Activated CD8-positive, alpha-beta memory T cell treated with anti-CD3 and anti-CD28 coated beads, Interleukin-2, amount 10 ng/mL, durations not matched to agents 7 days and 5 days (primary cell): Measurements from ENCODE around the gene OPCML. TPM values are rescaled to one million over a fixed set of nuclear protein-coding genes. Genes with fewer than 3 reads are reported as not detected.
A peak's percentile ranks its signal among the peaks of the same experiment; 100 is the strongest.

Source experiments
- ATAC-seq: fragments of 150-1000 bp; cut with Tn5 transposase; one replicate; pipeline ENCODE4 v1.10.0; 2021; ENCODE audit warnings: moderate library complexity
- CTCF ChIA-PET: fragments of 350-600 bp; sonication (Branson Sonifier 250); formaldehyde crosslinking; loops from one replicate; lab custom pipeline; 2021; ENCODE audit warnings: antibody characterized with exemption; lab: Charles Lee
- DNase-seq: peaks from one replicate; pipeline ENCODE4 v3.0.0-alpha.2; 2020
- H3K27ac Mint-ChIP-seq: one replicate; pipeline ENCODE4 v1.8.0; 2021; ENCODE audit warnings: mild to moderate bottlenecking, mixed read lengths
- H3K27me3 Mint-ChIP-seq: one replicate; pipeline ENCODE4 v1.8.0; 2021; ENCODE audit warnings: mixed read lengths
- H3K36me3 Mint-ChIP-seq: one replicate; pipeline ENCODE4 v1.8.0; 2021; ENCODE audit warnings: mild to moderate bottlenecking, mixed read lengths
- H3K4me1 Mint-ChIP-seq: one replicate; pipeline ENCODE4 v1.8.0; 2021; ENCODE audit warnings: mixed read lengths
- H3K4me3 Mint-ChIP-seq: one replicate; pipeline ENCODE4 v1.8.0; 2021; ENCODE audit warnings: mild to moderate bottlenecking, moderate library complexity, mixed read lengths
- H3K9me3 Mint-ChIP-seq: one replicate; pipeline ENCODE4 v1.8.0; 2022; ENCODE audit warnings: low read depth, mixed read lengths
- total RNA-seq, 2 experiments: library from RNA; stranded (reverse); gene quantifications; one replicate each; pipeline ENCODE4 v1.2.3, GENCODE V29; 2021

The OPCML gene
- total RNA-seq, 2 experiments from 2014 or later = not detected

DNA sequence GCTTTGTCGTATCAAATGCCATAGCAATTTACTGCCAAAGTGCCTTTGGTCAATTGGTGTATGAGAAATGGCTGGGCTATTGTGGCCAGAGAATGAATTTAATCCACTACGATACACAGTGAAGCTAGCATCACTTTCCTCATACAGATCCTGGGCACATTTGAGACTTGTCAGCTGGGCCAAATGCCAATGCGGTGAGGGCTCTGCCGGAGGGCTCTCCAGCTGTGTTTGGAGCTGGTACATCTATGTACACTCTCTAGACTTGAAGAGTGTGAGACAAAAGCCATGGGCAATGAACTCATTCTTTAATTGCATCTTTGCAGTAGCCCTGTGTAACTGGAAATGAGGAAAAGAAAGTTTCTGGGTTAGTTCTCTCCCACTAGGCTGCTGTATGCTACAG is 1109.0 kb downstream of the OPCML start:
- no peak overlapping the region for H3K27ac Mint-ChIP-seq
- CTCF ChIA-PET = no interaction called here
- H3K4me3 Mint-ChIP-seq = no peak overlapping the region
- ATAC-seq = no peak
- DNase-seq = no peak
- no peaks in the 10 kb centered on the region for H3K4me1 Mint-ChIP-seq
- no peaks in the 10 kb centered on the region for H3K36me3 Mint-ChIP-seq
- no peaks in the 10 kb centered on the region for H3K9me3 Mint-ChIP-seq
- no peaks in the 10 kb centered on the region for H3K27me3 Mint-ChIP-seq

DNA sequence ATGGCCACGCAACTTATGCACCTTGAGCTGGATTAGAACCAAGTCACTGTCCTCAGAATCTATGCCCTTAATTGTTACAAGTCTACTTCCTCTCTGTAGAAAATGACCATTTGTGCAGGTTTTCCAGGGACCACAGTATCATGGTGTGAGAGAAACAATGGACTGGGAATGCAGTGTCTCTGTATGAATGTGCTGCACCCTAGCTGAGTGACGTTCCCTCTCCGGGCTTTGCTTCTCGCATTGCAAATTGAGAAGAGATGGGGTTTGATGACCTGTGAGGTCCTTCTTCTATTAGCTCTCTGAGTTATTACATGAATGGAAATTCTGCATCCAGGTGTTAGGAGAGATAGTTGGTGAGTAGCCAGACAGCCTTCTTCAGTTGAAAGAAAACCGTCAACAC is 1109.6 kb downstream of the OPCML start:
- H3K9me3 Mint-ChIP-seq = no peaks in the 10 kb centered on the region
- H3K36me3 Mint-ChIP-seq = no peaks in the 10 kb centered on the region
- no peak overlapping the region for H3K27ac Mint-ChIP-seq
- no peak for ATAC-seq
- H3K4me1 Mint-ChIP-seq = no peaks in the 10 kb centered on the region
- DNase-seq = no peak
- CTCF ChIA-PET = no interaction called here
- no peak overlapping the region for H3K4me3 Mint-ChIP-seq
- no peaks in the 10 kb centered on the region for H3K27me3 Mint-ChIP-seq

DNA sequence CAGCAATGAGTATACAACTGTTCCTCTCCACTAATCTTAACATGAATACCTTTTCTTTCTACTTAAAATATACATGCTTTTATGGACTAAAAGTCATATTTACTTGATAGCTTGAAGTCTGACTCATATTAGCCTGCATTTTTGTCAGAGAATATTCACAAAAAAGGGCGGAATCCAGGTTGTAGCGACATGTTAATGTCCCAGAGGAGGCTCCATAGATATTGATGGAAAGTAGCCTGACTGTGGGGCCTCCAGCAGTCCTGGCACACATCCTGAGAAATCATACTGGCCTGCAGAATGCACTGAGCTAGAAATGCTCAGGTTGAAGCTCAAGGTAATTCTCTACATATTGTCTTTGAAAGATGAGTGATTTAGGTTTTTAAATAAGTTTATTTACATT is 1110.7 kb downstream of the OPCML start:
- ATAC-seq (no peak), DNase-seq (no peak)
- Mint-ChIP-seq H3K27ac (no peak overlapping the region), H3K4me1 (no peaks in the 10 kb centered on the region), H3K4me3 (no peak overlapping the region), H3K9me3 (no peaks in the 10 kb centered on the region), H3K27me3 (no peaks in the 10 kb centered on the region), H3K36me3 (no peaks in the 10 kb centered on the region)
- CTCF ChIA-PET = no interaction called here

- no peak for DNase-seq
- H3K36me3 Mint-ChIP-seq = no peaks in the 10 kb centered on the region
- CTCF ChIA-PET = interaction anchor here (1.3 kb wide), 1 partner anchor 12 kb away, joined by 4 read pairs; no protein-coding TSS in a partner anchor
- ATAC-seq = no peak
- no peaks in the 10 kb centered on the region for H3K27me3 Mint-ChIP-seq
- H3K9me3 Mint-ChIP-seq = no peaks in the 10 kb centered on the region
- H3K4me3 Mint-ChIP-seq = no peak overlapping the region
- H3K27ac Mint-ChIP-seq = no peak overlapping the region
- no peaks in the 10 kb centered on the region for H3K4me1 Mint-ChIP-seq
Observed at GRCh38 chr11:132414451-132414850, 1117.8 kb downstream of the OPCML start.

DNA sequence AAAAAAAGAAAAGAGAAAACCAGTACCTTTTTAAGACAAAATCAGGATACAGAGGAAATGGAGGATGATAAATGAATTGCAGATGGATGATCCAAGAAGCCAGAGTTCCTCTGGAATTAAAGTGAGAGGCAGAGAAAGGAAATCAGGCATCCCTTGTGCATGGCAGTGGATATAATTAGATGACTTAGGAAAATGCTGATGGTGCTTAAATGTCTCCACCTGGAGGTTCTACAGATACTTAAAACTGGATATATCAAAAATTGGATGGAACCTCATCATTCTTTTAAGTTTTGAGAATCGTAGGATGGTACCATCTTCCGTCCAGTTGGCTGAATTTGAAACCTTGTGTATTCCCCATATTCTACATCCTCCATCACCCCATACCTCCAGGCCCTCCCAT is 1121.9 kb downstream of the OPCML start:
- ATAC-seq = no peak
- no peaks in the 10 kb centered on the region for H3K9me3 Mint-ChIP-seq
- peaks cover 8% of the 10 kb centered on the region for H3K4me1 Mint-ChIP-seq
- H3K36me3 Mint-ChIP-seq = no peaks in the 10 kb centered on the region
- DNase-seq = no peak
- no peaks in the 10 kb centered on the region for H3K27me3 Mint-ChIP-seq
- no peak overlapping the region for H3K27ac Mint-ChIP-seq
- CTCF ChIA-PET = no interaction called here
- H3K4me3 Mint-ChIP-seq = no peak overlapping the region

DNA sequence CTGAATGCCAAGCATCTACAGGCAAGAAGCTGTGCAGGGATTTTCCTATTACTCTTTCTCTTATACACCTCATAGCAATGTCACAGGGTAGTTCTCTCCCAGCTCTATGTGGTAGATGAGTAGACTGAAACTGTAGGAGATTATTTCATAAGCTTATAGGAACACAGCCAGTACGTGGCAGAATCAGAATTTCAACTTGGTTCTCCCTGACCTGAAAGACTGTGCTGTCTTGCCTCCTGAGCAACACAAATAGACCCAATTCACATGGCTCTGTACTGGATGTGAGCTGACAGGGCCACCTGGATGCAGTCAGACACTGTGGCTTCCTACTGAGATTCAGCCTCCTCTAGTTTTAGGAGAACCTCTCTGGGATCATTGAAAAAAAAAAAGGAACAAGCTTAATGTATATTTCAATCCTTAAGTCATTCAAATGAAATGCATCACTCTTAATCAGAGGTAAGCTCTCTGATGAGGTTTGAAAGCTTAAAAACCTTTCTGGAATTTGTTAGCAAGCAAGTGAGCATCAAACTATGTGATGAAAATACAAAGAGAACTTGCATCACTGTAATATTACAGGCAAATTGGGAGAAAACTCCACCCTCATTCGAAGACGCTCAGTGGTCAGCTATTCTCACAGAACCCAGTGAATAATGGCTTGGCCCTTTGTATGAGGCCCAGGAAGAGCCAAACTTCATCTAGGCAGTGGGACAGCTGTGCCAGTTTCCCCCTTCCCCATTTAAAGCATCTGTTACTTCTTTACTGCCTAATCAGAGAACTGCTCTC is 1122.5 kb downstream of the OPCML start:
- no peak for ATAC-seq
- CTCF ChIA-PET = no interaction called here

GRCh38 chr11:132408877-132409276 is 1123.4 kb downstream of the OPCML start:
- ATAC-seq (no peak), DNase-seq (no peak)
- CTCF ChIA-PET = no interaction called here
- no peaks in the 10 kb centered on the region for H3K27me3 Mint-ChIP-seq
- no peaks in the 10 kb centered on the region for H3K9me3 Mint-ChIP-seq
- H3K27ac Mint-ChIP-seq = no peak overlapping the region
- H3K36me3 Mint-ChIP-seq = no peaks in the 10 kb centered on the region
- no peak overlapping the region for H3K4me3 Mint-ChIP-seq
- H3K4me1 Mint-ChIP-seq = peaks cover 8% of the 10 kb centered on the region

More for the DNA sequence above, 1122.5 kb downstream of the OPCML start:
- no peaks in the 10 kb centered on the region for H3K36me3 Mint-ChIP-seq
- H3K9me3 Mint-ChIP-seq = no peaks in the 10 kb centered on the region
- no peak overlapping the region for H3K27ac Mint-ChIP-seq
- no peaks in the 10 kb centered on the region for H3K27me3 Mint-ChIP-seq
- H3K4me3 Mint-ChIP-seq = no peak overlapping the region
- no peak for DNase-seq
- peaks cover 8% of the 10 kb centered on the region for H3K4me1 Mint-ChIP-seq

DNA sequence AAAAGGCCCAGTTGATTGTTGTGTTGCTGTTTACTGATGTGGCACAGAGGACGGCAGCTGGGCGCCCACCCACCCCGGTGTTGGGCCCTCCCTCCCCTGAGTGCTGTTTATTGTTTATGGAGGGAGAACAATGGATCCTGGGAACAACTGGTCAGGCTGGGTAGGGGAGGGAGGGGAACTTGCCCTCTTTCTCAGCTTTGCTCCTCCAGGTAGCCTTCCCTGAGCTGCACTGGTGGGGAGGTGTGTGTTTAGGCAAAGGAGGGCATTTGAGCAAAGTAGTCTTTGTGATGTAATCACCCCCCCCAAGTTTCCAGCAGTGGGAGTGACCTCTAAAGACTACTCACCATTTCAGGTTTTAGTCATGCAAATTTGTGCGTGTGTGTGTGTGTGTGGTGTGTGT is 1126.6 kb downstream of the OPCML start:
- Mint-ChIP-seq H3K4me1 (peaks cover 11% of the 10 kb centered on the region), H3K27me3 (no peaks in the 10 kb centered on the region), H3K36me3 (no peaks in the 10 kb centered on the region), H3K4me3 (no peak overlapping the region), H3K27ac (no peak overlapping the region), H3K9me3 (no peaks in the 10 kb centered on the region)
- CTCF ChIA-PET = interaction anchor here (4.5 kb wide), 1 partner anchor 126 kb away, joined by 26 read pairs; no protein-coding TSS in a partner anchor
- DNase-seq (no peak), ATAC-seq (no peak)

DNA sequence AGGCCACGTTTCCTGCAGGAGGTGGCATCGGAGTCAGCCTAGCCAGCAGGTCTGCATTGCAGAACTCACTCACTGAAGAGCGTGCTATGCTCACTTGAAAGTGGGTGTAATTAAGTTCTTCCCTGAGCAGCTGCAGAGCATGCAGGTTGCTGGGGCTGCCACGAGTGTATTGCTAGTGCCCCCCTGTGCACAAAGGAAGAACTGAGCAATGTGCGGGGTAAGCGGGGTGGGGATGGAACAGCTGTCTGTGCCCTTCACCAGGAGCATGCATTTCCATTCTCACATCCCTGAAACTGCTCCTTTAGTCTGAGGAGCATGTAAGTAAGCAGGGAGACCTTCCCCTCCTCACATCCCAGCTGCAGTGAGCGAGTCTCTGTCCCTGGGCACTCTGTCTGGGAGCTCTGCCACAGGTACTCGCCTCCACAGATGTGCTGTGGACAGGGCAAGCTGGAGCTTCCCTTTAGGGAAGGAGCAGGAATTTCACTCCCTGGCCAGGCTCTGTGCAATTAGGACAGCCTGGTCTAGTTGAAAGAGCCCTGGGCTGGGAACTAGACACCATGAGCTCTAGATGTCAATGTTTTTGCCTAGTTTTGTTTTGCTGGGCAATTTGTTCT is 1130.1 kb downstream of the OPCML start:
- ATAC-seq = peak; percentile 87
- DNase-seq = peak; percentile 68
- Mint-ChIP-seq H3K9me3 (no peaks in the 10 kb centered on the region), H3K27me3 (peaks cover 10% of the 10 kb centered on the region), H3K4me3 (no peak overlapping the region), H3K36me3 (no peaks in the 10 kb centered on the region), H3K27ac (no peak overlapping the region), H3K4me1 (peaks cover 3% of the 10 kb centered on the region)
- CTCF ChIA-PET = interaction anchor here (0.8 to 4.5 kb wide), 3 partner anchors 10 to 122 kb away, joined by 4 to 26 read pairs (median 4); no protein-coding TSS in a partner anchor

- peaks cover 1% of the 10 kb centered on the region for H3K9me3 Mint-ChIP-seq
- CTCF ChIA-PET = no interaction called here
- H3K4me1 Mint-ChIP-seq = peaks cover 8% of the 10 kb centered on the region
- no peak overlapping the region for H3K4me3 Mint-ChIP-seq
- peaks cover 16% of the 10 kb centered on the region for H3K27me3 Mint-ChIP-seq
- ATAC-seq = no peak
- no peak for DNase-seq
- H3K27ac Mint-ChIP-seq = no peak overlapping the region
- H3K36me3 Mint-ChIP-seq = no peaks in the 10 kb centered on the region
Observed at GRCh38 chr11:132396318-132396717, 1136.0 kb downstream of the OPCML start.

- CTCF ChIA-PET = no interaction called here
- H3K36me3 Mint-ChIP-seq = no peaks in the 10 kb centered on the region
- H3K9me3 Mint-ChIP-seq = peaks cover 1% of the 10 kb centered on the region
- DNase-seq (no peak), ATAC-seq (no peak)
- H3K27me3 Mint-ChIP-seq = peaks cover 17% of the 10 kb centered on the region
- no peak overlapping the region for H3K4me3 Mint-ChIP-seq
- H3K27ac Mint-ChIP-seq = no peak overlapping the region
- peaks cover 8% of the 10 kb centered on the region for H3K4me1 Mint-ChIP-seq
Observed at GRCh38 chr11:132395434-132395833, 1136.9 kb downstream of the OPCML start.

DNA sequence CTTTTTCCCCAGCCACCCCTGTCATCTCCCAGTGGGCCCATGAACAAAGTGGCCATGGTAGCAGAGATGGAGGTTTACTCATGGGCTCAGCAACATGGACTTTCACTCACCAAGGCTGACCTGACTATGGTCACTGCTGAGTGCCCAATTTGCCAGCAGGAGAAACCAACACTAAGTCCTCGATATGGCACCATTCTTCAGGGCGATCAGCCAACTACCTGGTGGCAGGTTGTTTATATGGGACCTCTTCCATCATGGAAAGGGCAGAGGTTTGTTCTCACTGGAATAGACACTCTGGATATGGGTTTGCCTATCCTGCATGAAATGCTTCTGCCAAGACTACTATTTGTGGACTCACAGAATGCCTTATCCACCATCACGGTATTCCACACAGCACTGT is 1152.8 kb downstream of the OPCML start:
- CTCF ChIA-PET = no interaction called here
- Mint-ChIP-seq H3K4me1 (no peaks in the 10 kb centered on the region), H3K4me3 (no peak overlapping the region), H3K27me3 (peaks cover 2% of the 10 kb centered on the region), H3K27ac (no peak overlapping the region), H3K36me3 (peaks cover 2% of the 10 kb centered on the region), H3K9me3 (peaks cover 11% of the 10 kb centered on the region)
- ATAC-seq = no peak
- DNase-seq = no peak

DNA sequence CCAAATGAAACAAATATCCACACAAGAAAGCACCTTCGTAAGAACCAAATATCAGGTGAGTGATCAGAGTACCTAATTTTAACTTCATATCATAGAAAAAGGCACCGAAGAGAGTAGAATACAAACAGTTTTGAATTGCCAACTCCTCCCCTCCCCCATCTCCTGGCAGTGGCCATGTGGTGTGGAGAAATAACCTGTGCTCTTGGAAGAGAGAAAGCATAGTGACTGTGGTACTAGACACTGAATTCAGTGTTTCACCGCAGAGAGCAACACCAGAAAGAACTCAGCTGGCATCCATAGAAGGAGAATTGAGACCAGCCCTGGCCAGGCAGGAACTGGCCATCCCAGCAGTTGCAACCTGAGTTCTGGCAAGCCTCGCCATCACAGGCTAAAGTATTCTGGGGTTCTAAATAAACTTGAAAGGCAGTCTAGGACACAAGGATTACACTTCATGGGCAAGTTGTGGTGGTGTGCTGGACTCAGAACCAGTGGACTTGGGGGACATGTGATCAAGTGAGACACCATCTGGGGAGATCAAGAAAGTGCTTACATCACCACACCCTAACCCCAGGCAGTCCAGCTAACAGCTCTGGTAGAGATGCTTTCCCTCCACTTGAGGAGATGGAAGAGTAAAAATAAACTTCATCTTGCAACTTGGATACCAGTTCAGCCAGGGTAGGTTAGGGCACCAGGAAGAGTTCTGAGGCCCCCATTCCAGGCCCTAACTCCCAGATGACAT is 1158.7 kb downstream of the OPCML start:
- no peak for ATAC-seq
- no peaks in the 10 kb centered on the region for H3K36me3 Mint-ChIP-seq
- peaks cover 7% of the 10 kb centered on the region for H3K4me1 Mint-ChIP-seq
- CTCF ChIA-PET = no interaction called here
- H3K4me3 Mint-ChIP-seq = no peak overlapping the region
- no peak for DNase-seq
- no peak overlapping the region for H3K27ac Mint-ChIP-seq
- peaks cover 28% of the 10 kb centered on the region for H3K27me3 Mint-ChIP-seq
- no peaks in the 10 kb centered on the region for H3K9me3 Mint-ChIP-seq
